Measurements from ENCODE around the gene KDF1.

DNA sequence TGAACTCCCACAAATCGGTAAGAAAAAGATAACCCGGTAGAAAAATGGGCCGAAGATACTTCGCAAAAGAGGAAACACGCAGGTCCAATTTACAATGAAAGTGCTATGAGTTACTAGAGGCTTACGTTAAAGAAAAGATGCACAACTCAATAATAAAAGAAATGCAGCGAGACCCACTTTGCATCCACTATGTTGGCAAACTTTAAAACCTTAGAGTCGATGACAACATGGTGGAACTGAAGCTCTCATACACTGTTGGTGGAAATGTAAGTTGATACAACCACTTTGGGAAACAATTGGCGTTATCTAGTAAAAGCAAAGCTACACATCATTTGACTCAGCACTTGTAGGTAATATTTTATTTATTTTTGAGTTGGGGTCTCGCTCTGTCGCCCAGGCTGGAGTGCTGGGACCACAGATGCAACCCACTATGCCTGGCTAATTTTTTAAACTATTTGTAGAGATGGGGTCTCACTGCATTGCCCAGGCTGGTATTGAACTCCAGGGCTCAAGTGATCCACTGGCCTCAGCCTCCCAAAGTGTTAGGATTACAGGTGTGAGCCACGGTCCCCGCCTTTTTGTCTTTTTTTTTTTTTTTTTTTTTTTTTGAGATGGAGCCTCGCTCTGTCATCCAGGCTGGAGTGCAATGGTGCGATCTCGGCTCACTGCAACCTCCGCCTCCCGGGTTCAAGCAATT, 59.3 kb downstream of the KDF1 start:
- TF ChIP-seq, protein P1, sequence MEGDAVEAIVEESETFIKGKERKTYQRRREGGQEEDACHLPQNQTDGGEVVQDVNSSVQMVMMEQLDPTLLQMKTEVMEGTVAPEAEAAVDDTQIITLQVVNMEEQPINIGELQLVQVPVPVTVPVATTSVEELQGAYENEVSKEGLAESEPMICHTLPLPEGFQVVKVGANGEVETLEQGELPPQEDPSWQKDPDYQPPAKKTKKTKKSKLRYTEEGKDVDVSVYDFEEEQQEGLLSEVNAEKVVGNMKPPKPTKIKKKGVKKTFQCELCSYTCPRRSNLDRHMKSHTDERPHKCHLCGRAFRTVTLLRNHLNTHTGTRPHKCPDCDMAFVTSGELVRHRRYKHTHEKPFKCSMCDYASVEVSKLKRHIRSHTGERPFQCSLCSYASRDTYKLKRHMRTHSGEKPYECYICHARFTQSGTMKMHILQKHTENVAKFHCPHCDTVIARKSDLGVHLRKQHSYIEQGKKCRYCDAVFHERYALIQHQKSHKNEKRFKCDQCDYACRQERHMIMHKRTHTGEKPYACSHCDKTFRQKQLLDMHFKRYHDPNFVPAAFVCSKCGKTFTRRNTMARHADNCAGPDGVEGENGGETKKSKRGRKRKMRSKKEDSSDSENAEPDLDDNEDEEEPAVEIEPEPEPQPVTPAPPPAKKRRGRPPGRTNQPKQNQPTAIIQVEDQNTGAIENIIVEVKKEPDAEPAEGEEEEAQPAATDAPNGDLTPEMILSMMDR (IDR thresholded peaks at IDR 0.05), result no peak
- TF ChIP-seq POLR2A (IDR thresholded peaks at IDR 0.05), result no peak
